Urinary bladder (tissue), 4 donors: ENCODE measurements around the gene JUP. TPM values are rescaled to one million over a fixed set of nuclear protein-coding genes. Genes with fewer than 3 reads are reported as not detected.

Experiments used
- DNase-seq: peaks from one replicate; pipeline ENCODE4 v3.0.0-alpha.2; 2015; ENCODE audit errors: extremely low spot score
- H3K27ac ChIP-seq: one replicate; pipeline ENCODE4 v1.5.1; 2013; ENCODE audit warnings: low read depth, mild to moderate bottlenecking, moderate library complexity
- H3K36me3 ChIP-seq: one replicate; pipeline ENCODE4 v1.6.1; 2013; ENCODE audit warnings: mild to moderate bottlenecking, moderate library complexity; ENCODE audit not compliant: insufficient read depth
- H3K4me1 ChIP-seq: one replicate; pipeline ENCODE4 v1.6.1; 2013; ENCODE audit warnings: mild to moderate bottlenecking, moderate library complexity; ENCODE audit not compliant: insufficient read depth
- H3K4me3 ChIP-seq: one replicate; pipeline ENCODE4 v1.5.1; 2013; ENCODE audit warnings: low read depth, low read length
- WGBS: extraction: QIAGEN DNeasy Blood & Tissue Kit; methylation state at CpG from one replicate; pipeline ENCODE4 v1.1.7; 2013; 5-methylcytosine and 5-hydroxymethylcytosine counted together
- polyA plus RNA-seq: library from polyadenylated mRNA; stranded (reverse); fragments of 200-250 nt; gene quantifications from one replicate; pipeline ENCODE4 v1.2.3, GENCODE V29; 2013
- total RNA-seq: library from RNA; depleted of rRNA; stranded (reverse); fragments of >200 nt; gene quantifications from one replicate; pipeline ENCODE4 v1.2.3, GENCODE V29; 2014
- donor health status: healthy with polysubstance abuse.
- donor health status: healthy.

JUP gene
- total and polyA plus RNA-seq, 2 donors: 51.4 to 53.8 TPM

DNA sequence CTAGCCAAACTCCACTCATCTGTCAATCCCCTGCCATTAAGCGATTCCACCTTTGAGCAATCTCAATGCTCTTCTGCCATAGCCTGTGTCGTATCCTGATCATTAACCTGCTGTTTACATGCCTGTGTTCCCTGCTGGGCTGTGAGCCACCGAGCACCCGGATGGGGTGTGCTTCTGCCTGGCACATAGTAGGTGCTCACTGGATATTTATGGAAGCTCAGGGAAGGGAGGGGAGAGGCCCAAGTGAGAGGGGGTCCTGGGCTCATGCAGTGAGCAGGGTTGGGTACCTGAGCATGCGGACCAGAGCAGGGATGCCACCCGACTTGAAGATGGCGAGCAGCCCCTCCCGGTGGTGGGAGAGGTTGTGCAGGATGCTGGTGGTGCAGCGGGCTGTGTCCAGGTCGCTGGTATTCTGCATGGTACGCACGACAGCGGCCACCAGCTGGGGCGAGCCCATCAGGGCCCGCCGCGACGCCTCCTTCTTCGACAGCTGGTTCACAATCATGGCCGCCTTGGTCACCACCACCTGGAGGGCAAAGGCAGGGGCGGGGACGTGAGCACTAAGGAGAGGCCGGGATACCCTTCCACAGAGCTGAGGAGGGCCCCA is 17.7 kb downstream of the JUP start:
- no peaks in the 10 kb centered on the region for H3K4me1 ChIP-seq
- DNase-seq: no peak
- H3K36me3 ChIP-seq: peaks cover 7% of the 10 kb centered on the region
- no peak overlapping the region for H3K27ac ChIP-seq
- no peak overlapping the region for H3K4me3 ChIP-seq
- 93% methylated on average over 23 of the region's 23 CpGs for WGBS

DNA sequence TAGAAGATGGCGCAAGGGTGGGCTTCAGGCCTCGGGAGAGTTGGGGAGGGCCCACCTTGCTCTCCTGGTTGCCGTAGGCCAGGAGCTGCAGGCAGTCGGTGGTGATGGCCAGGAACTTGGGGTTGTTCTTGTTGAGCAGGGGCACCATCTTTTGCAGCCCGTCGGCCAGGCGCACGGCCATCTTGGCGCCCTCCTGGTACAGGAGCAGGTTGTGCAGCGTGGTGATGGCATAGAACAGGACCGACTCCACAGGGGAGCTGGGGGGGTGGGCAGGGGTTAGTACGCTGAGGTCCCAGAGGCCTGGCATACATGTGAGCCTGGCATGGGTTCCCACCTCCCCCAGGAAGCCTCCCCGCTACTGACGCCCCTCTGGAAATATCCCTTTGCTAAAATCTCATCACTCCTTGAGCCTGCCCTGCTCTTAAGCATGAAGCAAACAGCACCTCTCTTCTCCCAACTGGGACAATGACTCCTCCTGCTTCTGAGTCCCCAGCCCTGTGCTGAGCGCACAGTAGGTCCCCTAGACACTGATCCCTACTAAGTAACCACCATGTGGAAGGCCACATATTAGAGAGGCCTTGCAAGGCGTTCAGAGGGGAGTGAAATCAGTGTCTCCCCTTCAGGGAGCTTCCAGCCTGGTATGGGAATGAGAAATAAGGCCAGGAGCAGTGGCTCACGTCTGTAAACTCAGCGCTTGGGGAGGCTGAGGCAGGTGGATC is 19.0 kb downstream of the JUP start:
- H3K4me3 ChIP-seq: no peak overlapping the region
- WGBS: 94% methylated on average over 18 of the region's 18 CpGs
- peaks cover 7% of the 10 kb centered on the region for H3K36me3 ChIP-seq
- no peak overlapping the region for H3K27ac ChIP-seq
- DNase-seq: no peak
- no peaks in the 10 kb centered on the region for H3K4me1 ChIP-seq

DNA sequence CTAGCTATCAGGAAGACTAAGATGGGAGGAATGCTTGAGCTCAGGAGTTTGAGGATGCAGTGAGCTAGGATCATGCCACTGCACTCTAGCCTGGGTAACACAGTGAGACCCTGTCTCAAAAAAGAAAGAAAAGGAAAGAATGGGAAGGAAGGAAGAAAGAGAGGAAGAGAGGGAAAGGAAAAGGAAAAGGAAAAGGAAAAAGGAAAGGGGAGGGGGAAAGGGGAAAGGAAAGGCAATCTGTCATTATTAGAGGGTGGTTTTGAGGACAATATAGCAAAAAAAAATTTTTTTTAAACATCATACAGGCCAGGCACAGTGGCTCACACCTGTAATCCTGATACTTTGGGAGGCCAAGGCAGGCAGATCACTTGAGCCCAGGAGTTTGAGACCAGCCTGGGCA is 20.4 kb downstream of the JUP start:
- DNase-seq: no peak
- no peaks in the 10 kb centered on the region for H3K4me1 ChIP-seq
- no peak overlapping the region for H3K27ac ChIP-seq
- H3K36me3 ChIP-seq: peaks cover 7% of the 10 kb centered on the region
- no peak overlapping the region for H3K4me3 ChIP-seq

DNA sequence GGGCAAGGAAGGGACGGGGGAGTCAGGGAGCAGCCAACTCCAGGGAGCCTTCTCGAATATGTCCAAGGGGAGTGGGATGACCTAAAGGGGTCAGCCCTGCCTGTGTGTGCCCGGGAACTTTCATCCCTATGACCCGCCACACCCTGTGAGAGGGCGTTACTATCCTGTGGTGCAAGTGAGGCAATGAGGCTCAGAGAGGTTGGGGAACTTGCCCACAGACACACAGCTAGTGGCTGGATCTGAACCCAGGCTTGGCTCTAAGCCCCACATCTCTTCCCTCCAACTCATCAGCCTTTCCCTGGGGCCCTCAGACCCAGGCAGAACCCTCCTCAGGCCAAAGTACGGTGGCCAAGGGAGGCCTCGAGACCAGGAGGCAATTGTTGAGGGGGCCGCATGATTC is 23.2 kb downstream of the JUP start:
- no peak overlapping the region for H3K27ac ChIP-seq
- H3K36me3 ChIP-seq: peaks cover 5% of the 10 kb centered on the region
- no peak for DNase-seq
- no peaks in the 10 kb centered on the region for H3K4me1 ChIP-seq
- H3K4me3 ChIP-seq: no peak overlapping the region
- WGBS: 92% methylated on average over 8 of the region's 8 CpGs

DNA sequence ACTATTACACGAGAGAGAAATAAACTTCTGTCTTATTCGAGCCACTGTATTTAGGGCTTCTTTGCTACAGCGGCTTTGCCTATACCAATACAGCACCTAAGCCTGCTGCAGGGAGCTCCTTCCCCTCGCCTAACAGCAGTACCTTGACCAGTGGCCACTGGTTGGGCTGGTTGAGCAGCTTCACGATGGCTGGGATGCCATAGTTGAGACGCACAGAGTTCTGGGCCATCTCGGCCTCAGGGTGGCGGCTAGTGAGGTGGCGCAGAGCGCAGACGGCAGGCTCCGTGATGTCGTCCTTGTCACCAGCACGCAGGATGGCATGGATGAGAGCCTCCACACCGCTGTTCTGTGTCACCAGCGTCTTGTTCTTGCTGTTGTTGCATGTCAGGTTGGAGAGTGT is 23.7 kb downstream of the JUP start:
- 97% methylated on average over 16 of the region's 16 CpGs for WGBS
- peaks cover 8% of the 10 kb centered on the region for H3K36me3 ChIP-seq

DNA sequence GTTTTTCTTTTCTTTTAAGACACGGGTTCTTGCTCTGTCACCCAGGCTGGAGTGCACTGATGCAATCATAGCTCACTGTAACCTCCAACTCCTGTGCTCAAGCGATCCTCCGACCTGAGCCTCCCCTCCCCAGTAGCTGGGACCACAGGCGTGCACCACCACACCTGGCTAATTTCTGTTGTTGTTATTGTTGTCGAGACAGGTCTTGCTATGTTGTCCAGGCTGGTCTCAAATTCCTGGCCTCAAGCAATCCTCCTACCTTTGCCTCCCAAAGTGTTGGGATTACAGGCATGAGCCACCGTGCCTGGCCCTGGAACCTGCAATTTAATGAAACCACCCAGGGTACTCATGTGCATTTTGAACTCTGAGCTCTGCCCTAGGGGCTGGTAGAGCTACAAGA is 24.1 kb downstream of the JUP start:
- 94% methylated on average over 6 of the region's 6 CpGs for WGBS
- no peak overlapping the region for H3K4me3 ChIP-seq
- H3K27ac ChIP-seq: no peak overlapping the region
- no peaks in the 10 kb centered on the region for H3K4me1 ChIP-seq
- peaks cover 8% of the 10 kb centered on the region for H3K36me3 ChIP-seq
- DNase-seq: no peak

More for the DNA sequence above, 23.7 kb downstream of the JUP start:
- DNase-seq: no peak
- Histone ChIP-seq H3K4me1 (no peaks in the 10 kb centered on the region), H3K27ac (no peak overlapping the region), H3K4me3 (no peak overlapping the region)

DNA sequence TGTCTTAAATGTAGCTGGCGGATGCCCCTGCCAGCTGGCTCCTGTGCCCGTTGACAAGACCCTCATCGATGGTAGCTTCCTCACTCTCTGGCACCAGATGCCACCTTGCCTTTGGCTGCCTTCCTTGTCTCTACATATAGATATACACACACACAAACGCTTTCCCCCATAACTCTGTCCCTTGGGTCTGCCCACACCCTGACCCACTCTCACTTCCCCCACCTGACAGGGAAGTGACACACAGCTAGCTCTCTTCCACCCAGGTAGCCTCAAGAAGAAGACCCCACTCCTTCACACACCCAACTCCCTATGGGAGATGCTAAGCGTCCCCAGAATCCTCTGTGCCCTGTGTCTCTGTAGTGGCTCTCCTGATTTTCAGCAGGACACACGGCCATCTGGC is 25.6 kb downstream of the JUP start:
- Histone ChIP-seq H3K4me3 (no peak overlapping the region), H3K36me3 (peaks cover 8% of the 10 kb centered on the region), H3K27ac (no peak overlapping the region), H3K4me1 (no peaks in the 10 kb centered on the region)
- 90% methylated on average over 6 of the region's 6 CpGs for WGBS
- DNase-seq: no peak

DNA sequence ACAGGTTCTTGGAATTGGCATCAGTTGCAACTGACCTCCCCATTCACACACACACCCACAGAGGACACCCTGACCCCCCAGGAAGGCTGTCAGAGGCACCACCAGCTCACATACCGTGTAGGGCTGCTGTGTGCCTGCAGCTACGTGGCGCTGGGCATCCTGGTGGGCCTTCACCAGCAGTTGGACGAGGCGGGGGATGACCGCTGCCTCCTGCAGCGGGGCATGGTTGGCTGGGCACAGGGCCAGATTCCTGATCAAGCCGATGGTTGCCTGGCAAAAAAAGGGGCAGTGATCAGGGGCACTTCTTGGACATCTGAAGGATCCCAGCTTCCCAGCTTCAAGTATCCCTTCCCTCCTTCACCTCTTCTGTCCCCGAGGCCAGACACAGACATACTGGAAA is 27.9 kb downstream of the JUP start:
- WGBS: 87% methylated on average over 9 of the region's 9 CpGs
- no peak for DNase-seq
- no peak overlapping the region for H3K27ac ChIP-seq
- H3K4me3 ChIP-seq: no peak overlapping the region
- H3K36me3 ChIP-seq: peaks cover 6% of the 10 kb centered on the region
- no peaks in the 10 kb centered on the region for H3K4me1 ChIP-seq

DNA sequence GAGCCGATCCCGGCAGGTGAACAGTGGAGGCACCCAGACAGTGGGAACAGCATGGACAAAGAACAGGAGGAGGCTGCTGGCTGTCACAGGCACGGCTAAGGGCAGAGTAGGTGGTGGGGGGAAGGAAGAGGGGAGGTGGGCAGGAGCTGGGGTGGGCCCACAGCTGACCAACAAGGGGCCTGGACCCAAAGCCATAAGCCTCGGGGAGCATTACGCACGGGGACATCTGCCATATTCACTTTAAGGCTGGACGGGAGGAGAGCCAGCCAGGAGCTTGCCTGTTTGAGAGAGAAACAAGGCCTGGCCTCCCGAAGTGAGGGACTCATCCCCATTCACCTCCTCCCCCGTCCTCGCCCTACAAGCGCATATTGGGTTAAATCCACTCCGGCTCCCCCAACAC is 32.4 kb downstream of the JUP start:
- no peak overlapping the region for H3K4me3 ChIP-seq
- 83% methylated on average over 12 of the region's 12 CpGs for WGBS
- DNase-seq: no peak
- H3K36me3 ChIP-seq: peaks cover 6% of the 10 kb centered on the region
- no peak overlapping the region for H3K27ac ChIP-seq
- no peaks in the 10 kb centered on the region for H3K4me1 ChIP-seq

DNA sequence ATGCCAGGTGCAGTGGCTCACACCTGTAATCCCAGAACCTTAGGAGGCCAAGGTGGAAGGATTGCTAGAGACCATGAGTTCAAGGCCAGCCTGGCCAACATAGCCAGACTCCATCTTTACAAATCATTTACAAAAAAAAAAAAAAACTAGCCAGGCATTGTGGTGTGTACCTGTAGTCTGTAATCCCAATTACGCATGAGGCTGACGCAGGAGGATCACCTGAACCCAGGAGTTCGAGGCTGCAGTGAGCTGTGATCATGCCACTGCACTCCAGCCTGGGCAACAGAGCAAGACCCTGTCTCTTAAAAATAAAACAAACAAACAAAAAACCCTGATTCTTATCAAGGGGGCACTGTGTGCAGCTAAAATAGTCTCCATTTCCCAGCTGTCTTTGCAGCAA is 35.2 kb downstream of the JUP start:
- Histone ChIP-seq H3K27ac (no peak overlapping the region), H3K4me1 (no peaks in the 10 kb centered on the region), H3K36me3 (no peaks in the 10 kb centered on the region), H3K4me3 (no peak overlapping the region)
- DNase-seq: no peak
- 79% methylated on average over 3 of the region's 3 CpGs for WGBS

DNA sequence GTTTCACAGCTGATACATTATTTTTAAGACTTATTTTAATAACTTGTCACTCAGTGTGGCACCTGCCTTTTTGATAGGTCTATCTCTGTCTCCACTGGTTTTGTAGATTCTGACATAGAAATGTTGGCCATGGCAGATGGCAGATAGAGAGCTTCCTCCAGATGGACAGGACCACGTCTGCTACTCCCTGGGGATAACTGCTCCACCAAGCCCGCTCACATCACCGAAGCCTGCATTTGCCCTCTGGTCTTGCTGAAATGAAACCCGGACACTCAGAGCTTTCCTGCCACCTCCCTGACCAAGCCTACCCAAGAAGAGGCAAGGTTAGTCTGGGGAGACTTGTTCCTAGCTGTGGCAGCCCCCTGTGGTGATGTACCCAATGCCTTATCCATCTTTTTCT is 35.6 kb downstream of the JUP start:
- DNase-seq: no peak
- Histone ChIP-seq H3K27ac (no peak overlapping the region), H3K36me3 (no peaks in the 10 kb centered on the region), H3K4me3 (no peak overlapping the region), H3K4me1 (no peaks in the 10 kb centered on the region)
- 80% methylated on average over 4 of the region's 4 CpGs for WGBS

DNA sequence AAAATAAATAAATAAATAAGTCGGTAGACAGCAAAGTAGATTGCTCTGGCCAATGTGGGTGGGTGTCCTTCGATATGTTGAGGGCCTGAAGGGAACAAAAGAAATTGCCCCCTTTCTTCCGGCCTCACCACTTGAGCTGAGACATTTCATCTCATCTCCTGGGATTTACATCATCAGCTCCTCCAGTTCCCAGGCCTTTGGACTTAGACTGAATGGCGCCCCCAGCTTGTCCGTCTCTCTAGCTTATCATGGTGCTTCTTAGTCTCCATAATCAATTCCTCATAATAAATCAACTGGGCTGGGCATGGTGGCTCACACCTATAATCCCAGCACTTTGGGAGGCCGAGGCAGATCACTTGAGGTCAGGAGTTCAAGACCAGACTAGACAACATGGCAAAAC is 38.2 kb downstream of the JUP start:
- no peak for DNase-seq
- H3K36me3 ChIP-seq: no peaks in the 10 kb centered on the region

DNA sequence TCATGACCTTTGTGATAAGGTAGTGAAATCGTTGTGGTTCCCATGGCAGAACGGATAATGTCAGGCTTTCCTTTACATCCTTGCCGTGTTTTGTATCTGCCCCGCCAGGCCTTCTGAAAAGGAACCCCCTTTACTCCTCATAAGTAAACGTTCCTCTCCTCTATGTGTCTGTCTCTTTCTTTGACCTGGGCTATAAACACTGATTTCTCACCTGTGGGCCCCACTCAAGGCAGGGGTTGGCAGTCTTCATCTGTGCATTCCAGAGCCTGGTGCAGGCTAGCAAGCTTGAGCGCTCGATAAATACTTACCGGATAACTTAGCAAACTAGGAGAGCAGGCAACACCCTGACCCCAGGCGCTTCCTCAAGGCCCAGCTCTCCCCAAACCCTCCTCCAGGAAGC is 44.8 kb downstream of the JUP start:
- DNase-seq: no peak
- Histone ChIP-seq H3K4me1 (no peaks in the 10 kb centered on the region), H3K4me3 (no peak overlapping the region), H3K27ac (no peak overlapping the region), H3K36me3 (no peaks in the 10 kb centered on the region)
- 83% methylated on average over 9 of the region's 9 CpGs for WGBS

More for the DNA sequence above, 38.2 kb downstream of the JUP start:
- 88% methylated on average over 6 of the region's 6 CpGs for WGBS
- no peak overlapping the region for H3K4me3 ChIP-seq
- no peaks in the 10 kb centered on the region for H3K4me1 ChIP-seq
- no peak overlapping the region for H3K27ac ChIP-seq

DNA sequence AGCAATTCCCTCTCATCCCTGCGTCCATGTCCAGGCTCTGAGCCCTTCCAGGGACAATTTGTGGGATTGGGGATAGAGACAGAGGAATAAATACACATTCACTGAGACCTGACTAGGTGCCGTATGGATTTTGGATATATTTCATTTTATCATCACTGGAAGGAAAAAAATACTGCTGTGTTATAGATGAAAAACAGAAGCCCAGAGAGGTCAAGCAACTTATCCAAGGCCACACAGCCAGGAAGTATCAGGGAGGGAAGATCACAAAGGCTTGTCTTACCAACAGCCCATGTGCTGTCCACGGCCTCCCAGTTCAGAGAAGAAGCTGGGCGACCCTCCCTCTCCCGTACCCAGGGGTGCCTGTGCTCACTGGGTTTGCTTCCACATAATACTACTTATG is 46.0 kb downstream of the JUP start:
- H3K27ac ChIP-seq: no peak overlapping the region
- no peak overlapping the region for H3K4me3 ChIP-seq
- H3K36me3 ChIP-seq: no peaks in the 10 kb centered on the region
- WGBS: 94% methylated on average over 5 of the region's 5 CpGs
- DNase-seq: no peak
- H3K4me1 ChIP-seq: no peaks in the 10 kb centered on the region
